Measurements from ENCODE around the gene TACR2.

TACR2 gene

GRCh38 chr10:69359594-69359993, 57.1 kb downstream of the TACR2 start:
- TF ChIP-seq TAF1 (IDR thresholded peaks at IDR 0.05; ENCODE audit: borderline replicate concordance, insufficient read depth, low read length) (no peak), FOXP2 (optimal IDR thresholded peaks at IDR 0.05; ENCODE audit: borderline replicate concordance, extremely low read depth, extremely low read length, insufficient read depth) (no peak), REST (IDR thresholded peaks at IDR 0.05; ENCODE audit: insufficient read depth in 1 of 2, low read depth in 2 of 2, low read length in 2 of 2) (no peak), SIN3A (IDR thresholded peaks at IDR 0.05; ENCODE audit: borderline replicate concordance, insufficient read depth, low read length) (no peak), POLR2AphosphoS5 (IDR thresholded peaks at IDR 0.05; ENCODE audit: low read depth, low read length) (no peak)

- TF ChIP-seq POLR2AphosphoS5 (IDR thresholded peaks at IDR 0.05; ENCODE audit: low read depth, low read length), result no peak
- no peak for TF ChIP-seq SIN3A (IDR thresholded peaks at IDR 0.05; ENCODE audit: borderline replicate concordance, insufficient read depth, low read length)
- TF ChIP-seq TAF1 (IDR thresholded peaks at IDR 0.05; ENCODE audit: borderline replicate concordance, insufficient read depth, low read length), result no peak
- no peak for TF ChIP-seq FOXP2 (optimal IDR thresholded peaks at IDR 0.05; ENCODE audit: borderline replicate concordance, extremely low read depth, extremely low read length, insufficient read depth)
Observed at GRCh38 chr10:69359148-69359547, 57.6 kb downstream of the TACR2 start.

GRCh38 chr10:69358148-69358795, 58.4 kb downstream of the TACR2 start:
- no peak for TF ChIP-seq REST (IDR thresholded peaks at IDR 0.05; ENCODE audit: insufficient read depth in 1 of 2, low read depth in 2 of 2, low read length in 2 of 2)
- no peak for TF ChIP-seq POLR2AphosphoS5 (IDR thresholded peaks at IDR 0.05; ENCODE audit: low read depth, low read length)
- TF ChIP-seq FOXP2 (optimal IDR thresholded peaks at IDR 0.05; ENCODE audit: borderline replicate concordance, extremely low read depth, extremely low read length, insufficient read depth), result no peak
- TF ChIP-seq SIN3A (IDR thresholded peaks at IDR 0.05; ENCODE audit: borderline replicate concordance, insufficient read depth, low read length), result no peak
- TF ChIP-seq TAF1 (IDR thresholded peaks at IDR 0.05; ENCODE audit: borderline replicate concordance, insufficient read depth, low read length), result no peak

- TF ChIP-seq SIN3A (IDR thresholded peaks at IDR 0.05; ENCODE audit: borderline replicate concordance, insufficient read depth, low read length) (no peak), REST (IDR thresholded peaks at IDR 0.05; ENCODE audit: insufficient read depth in 1 of 2, low read depth in 2 of 2, low read length in 2 of 2) (no peak), TAF1 (IDR thresholded peaks at IDR 0.05; ENCODE audit: borderline replicate concordance, insufficient read depth, low read length) (no peak), POLR2AphosphoS5 (IDR thresholded peaks at IDR 0.05; ENCODE audit: low read depth, low read length) (no peak), FOXP2 (optimal IDR thresholded peaks at IDR 0.05; ENCODE audit: borderline replicate concordance, extremely low read depth, extremely low read length, insufficient read depth) (no peak)
Observed at GRCh38 chr10:69356187-69356586, 60.5 kb downstream of the TACR2 start.

- TF ChIP-seq SIN3A (IDR thresholded peaks at IDR 0.05; ENCODE audit: borderline replicate concordance, insufficient read depth, low read length) (no peak), FOXP2 (optimal IDR thresholded peaks at IDR 0.05; ENCODE audit: borderline replicate concordance, extremely low read depth, extremely low read length, insufficient read depth) (no peak), TAF1 (IDR thresholded peaks at IDR 0.05; ENCODE audit: borderline replicate concordance, insufficient read depth, low read length) (no peak), POLR2AphosphoS5 (IDR thresholded peaks at IDR 0.05; ENCODE audit: low read depth, low read length) (no peak), REST (IDR thresholded peaks at IDR 0.05; ENCODE audit: insufficient read depth in 1 of 2, low read depth in 2 of 2, low read length in 2 of 2) (no peak)
Observed at GRCh38 chr10:69353977-69354635, 62.6 kb downstream of the TACR2 start.

All from PFSK-1 (cell line).